Body of pancreas (tissue), 4 donors: ENCODE measurements around the gene TMOD1.

Experiments used
- POLR2A ChIP-seq, 3 donors: fragments of 450-650 bp; IDR thresholded peaks; one replicate each; pipeline ENCODE4 v1.6.1; 2016; ENCODE audit warnings: antibody characterized with exemption in 3 of 3, mild to moderate bottlenecking in 2 of 3
- TF ChIP-seq, protein P1 (sequence below), 7 experiments: fragments of 450-650 bp in 4 of 7; fragments of 200-600 bp in 3 of 7; sonication (generic) in 3 of 7; IDR thresholded peaks; one replicate each; pipeline ENCODE4 v1.5.1; 2016 to 2019; ENCODE audit warnings: antibody characterized with exemption in 7 of 7

- TF ChIP-seq, protein P1, sequence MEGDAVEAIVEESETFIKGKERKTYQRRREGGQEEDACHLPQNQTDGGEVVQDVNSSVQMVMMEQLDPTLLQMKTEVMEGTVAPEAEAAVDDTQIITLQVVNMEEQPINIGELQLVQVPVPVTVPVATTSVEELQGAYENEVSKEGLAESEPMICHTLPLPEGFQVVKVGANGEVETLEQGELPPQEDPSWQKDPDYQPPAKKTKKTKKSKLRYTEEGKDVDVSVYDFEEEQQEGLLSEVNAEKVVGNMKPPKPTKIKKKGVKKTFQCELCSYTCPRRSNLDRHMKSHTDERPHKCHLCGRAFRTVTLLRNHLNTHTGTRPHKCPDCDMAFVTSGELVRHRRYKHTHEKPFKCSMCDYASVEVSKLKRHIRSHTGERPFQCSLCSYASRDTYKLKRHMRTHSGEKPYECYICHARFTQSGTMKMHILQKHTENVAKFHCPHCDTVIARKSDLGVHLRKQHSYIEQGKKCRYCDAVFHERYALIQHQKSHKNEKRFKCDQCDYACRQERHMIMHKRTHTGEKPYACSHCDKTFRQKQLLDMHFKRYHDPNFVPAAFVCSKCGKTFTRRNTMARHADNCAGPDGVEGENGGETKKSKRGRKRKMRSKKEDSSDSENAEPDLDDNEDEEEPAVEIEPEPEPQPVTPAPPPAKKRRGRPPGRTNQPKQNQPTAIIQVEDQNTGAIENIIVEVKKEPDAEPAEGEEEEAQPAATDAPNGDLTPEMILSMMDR (IDR thresholded peaks at IDR 0.05) = no peak
- no peak for TF ChIP-seq POLR2A (IDR thresholded peaks at IDR 0.05)
Measured at GRCh38 chr9:97548379-97548778, 46.9 kb downstream of the TMOD1 start.
